NCI-H187 (cell line): Measurements from ENCODE around the gene MR1.
A peak's percentile ranks its signal among the peaks of the same experiment; 100 is the strongest.

Experiments
- DNase-seq, 2 experiments: peaks; one replicate each; lab custom pipeline; 2025; lab: John Stamatoyannopoulos, UW

The MR1 gene

DNA sequence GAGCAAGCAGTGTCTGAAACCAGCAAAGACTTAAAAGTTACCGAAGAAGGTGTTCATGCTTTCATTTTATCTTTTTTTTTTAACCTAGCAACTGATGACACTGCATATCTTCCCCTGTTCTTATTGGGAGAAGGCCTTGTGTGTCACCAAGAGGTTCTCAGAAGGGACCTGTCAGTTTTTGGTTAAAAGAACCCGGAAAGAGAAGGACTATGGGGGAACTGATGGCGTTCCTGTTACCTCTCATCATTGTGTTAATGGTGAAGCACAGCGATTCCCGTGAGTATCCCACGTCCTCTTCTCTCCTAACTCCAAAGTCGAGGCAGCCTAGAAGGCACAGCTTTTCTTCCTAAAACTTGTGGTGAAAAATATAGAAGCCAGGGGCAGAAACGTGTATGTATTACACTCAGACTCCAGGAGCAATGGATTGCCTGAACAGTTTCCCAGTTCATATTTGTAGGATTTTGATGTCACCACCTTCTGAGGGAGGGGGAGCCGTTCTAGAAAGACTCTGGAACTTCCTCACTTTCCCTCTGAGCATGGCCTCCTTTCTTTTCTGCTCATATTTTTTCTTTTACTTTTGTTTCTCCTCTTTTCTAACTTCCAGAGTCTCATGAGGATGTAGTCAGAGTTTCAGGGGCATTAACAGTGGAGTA is at the start of gene MR1:
Gene MR1, plus strand, starts transcription at position 185 of the 653 bp plus-strand sequence. Its CDS starts 25 bp downstream, at position 210.
- DNase-seq, result no peak

DNA sequence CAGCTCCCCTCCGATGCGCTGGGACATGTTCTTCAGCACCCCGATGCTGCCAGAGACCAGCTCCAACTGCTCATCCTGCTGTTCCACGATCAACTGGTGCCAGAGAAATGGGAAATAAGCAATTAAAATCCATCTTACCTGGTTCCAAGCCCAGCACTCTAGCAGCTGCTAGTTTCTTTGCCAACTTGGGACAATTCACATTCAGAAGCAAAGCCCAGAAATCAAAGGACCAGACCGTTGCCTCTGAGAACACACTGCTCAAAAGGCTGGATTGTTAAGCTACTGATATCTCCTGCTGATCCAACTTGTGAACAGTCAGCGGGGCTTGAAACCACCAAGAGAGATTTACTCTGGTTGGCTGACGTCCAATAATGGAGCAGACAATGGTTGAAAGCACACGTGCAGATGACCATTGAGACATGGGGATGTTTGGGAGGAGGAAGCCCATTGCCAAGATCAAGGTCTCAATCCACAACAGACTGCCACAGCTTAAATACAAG is 45.5 kb upstream of the MR1 start:
- peak; percentile 37 to 88 for DNase-seq

DNA sequence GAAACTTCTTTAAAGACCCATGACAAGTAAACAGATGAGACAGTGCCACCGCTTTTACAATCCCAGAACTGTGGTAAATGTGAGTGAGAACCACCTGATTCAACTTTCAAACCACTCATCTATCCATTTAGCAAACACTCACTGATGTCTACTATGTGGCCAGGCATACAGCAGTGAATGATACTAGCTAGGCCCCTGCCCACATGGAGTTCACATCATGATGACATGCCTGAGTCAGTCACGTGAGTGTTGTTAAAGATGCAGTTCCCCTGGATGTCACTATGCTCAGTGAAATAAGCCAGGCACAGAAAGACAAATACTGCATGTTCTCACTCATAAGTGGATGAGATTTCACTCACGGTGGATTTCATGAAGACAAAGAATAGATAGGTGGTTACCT is 39.5 kb upstream of the MR1 start:
- DNase-seq, result no peak

DNA sequence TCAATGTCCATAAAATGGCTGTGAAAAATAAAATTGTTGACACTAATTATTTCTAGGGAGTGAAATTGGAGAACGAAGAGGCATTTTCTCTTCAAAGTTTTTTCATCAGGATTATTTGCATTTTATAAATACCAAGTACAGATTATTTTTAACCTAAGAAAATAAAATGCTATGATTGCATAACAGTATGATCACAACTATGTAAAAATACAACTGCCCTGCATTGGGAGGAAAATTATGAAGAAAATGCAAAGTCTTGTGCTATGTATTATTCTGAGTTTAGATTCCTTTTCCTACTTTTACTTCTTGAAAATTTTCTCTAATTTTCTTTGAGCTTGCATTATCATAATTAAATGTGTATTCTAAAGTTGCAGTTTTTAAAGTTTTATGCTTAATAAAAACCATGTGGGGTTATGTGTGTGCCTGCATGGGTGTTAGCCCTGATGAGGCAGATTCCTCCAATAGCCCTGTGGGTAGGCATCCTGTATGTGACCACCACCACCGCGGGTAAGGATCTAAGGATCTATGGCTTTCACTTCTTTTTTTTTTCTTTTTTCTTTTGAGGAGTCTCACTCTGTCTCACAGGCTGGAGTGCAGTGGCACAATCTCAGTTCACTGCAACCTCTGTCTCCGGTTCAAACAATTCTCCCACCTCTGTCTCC is 35.8 kb upstream of the MR1 start:
- DNase-seq, result no peak

DNA sequence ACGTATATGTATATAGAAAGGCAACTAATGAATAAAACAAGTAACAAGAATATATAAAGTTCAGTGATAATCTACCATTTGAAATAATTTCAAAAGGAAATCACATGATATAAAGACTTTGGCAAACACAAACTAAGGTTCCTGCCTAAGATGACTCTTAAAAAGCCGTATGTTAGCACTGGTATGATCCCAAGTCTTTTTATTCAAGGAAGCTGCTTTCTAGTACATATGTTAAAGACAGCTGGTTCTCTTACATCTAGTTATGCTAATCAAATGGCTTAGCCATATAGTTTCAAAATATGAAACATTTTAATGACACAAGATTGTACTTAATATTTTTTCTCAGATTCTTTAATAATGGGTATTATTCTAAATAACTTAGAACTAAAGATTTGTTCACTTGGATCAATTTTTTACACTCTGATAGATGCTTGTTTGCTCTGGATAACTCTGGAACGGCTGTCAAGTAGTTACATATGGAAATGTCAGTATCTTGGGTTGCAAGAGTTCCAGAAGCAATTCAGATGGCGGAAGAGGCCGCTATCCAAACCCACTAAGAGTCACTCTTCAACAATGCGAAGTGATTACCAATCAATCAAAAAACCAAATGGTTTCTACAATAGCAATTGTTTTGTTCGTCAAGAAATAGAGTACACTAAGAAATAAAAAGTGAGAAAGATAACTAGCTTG is 32.5 kb upstream of the MR1 start:
- no peak for DNase-seq

DNA sequence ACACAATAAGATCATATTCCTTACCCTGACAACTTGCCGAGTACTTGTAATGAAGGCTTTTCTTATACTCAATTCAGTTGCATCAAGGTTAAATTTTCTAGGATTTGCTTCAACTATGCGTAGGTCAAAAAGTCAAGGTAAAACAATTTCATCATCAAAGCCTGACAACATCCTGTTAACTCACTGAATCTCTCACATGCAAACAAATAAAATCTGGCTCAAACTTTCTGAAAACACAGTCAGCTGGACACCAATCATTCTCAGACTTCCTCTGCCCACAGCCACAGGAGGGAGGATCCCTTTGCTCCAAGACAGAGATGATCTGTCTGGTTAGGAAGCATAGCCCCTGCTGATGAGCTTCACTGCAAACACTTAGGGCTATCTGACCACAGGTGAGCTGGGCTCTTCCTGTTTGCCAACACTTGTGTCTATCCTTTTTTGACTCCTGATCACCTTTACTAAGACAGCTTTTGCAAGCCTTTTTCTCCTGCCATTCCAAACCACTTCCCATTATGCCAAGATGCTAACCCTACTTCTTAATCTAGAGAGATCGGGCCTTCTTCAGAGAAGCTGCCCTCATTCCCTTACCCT is 31.1 kb upstream of the MR1 start:
- no peak for DNase-seq

DNA sequence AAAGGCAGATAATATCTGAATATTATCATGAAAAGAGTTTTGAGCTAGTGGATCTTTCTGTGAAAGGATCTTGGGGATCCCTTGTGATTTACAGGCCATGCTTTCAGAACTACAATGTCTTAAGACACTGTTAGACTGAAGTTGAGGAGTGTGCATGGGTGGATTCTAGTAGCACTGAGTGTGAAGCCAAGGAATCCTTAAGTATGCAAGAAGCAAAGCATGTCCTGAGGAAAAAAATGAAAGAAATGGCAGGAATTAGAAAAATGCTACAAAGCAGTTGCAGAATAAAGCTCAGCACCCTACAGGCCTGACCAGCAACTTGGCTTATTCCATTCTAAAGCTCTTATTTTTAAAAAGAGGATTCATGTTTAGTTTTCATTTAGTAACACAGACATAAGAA is 23.0 kb upstream of the MR1 start:
- no peak for DNase-seq

DNA sequence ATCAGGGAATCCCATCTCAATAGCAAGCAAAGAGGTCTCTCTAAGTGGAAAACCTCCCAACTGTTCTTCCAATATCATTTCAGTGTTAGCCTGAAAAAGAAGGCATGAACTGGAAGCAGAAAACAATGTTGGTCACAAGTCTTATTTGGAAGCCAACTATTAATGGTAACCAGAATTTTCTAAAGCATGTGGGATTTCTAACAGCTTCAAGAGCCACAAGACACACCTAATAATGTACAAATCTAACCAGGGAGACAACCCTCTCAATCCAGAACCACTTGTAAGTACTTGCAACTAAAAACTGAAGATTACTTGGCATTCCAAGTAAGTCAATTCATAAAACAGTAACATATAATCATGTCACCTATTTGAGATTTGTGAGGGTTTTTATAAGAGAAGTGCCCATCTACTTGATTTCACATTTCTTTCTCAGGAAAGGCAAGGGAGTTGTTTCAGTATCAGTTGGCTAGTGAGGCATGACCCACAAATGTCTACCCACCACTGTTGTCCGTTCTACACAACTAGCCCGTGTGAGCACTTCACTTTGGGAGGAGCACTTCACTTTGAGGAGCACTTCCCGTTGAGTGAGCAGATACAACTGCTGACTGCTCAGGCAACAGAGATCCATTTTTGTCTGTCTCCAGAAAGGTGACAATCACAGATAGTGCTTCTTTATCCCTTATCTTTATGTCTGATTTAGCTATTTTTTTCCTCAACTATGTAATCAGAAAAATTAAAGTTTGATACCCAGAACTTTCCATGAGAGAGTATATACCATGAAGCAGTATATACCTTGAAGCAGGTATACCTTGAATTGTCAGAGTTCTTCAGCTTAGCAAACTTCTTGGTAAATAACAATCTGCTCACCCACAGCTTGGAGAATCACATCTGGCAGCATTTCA is 22.2 kb upstream of the MR1 start:
- DNase-seq, result no peak

DNA sequence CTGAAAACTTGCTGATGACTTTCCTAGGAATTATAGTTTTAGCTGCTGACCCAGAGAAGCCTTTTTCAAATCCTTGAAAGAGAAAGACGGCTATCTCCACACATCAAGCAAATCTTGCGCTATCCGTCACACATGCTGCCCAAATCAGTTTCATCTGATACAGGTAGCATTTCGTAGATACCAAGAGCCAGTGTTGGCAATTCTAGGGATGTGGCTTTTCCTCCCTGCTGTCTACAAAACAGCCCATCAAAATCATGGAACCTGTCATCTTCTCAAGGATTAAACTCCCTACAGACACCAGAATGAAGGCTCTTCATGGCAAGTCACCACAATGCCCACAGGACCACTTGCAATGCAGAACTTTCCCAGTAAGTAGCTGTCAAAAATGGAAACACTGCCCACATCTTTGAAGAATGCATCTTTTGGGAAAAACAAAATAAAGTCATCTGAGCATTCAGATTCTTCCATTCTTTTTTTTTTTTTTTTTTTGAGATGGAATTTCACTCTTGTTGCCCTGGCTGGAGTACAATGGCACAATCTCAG is 21.5 kb upstream of the MR1 start:
- DNase-seq, result no peak

DNA sequence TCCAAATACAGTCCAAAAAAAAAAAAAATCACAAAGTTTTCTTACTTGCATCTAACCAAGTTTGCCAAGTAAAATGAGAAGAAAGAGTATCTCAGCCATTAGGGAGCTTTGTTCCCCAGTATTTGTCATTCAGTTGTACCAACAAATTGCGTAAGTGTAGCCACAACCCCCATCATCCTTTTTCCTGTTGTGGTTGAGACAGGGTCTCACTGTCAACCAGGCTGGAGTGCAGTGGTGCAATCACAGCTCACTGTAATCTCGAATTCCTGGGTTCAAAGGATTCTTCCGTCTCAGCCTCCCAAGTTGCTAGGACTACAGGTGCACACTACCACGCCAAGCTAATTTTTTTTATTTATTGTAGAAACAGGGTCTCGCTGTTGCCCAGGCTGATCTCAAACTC is 20.6 kb upstream of the MR1 start:
- no peak for DNase-seq

DNA sequence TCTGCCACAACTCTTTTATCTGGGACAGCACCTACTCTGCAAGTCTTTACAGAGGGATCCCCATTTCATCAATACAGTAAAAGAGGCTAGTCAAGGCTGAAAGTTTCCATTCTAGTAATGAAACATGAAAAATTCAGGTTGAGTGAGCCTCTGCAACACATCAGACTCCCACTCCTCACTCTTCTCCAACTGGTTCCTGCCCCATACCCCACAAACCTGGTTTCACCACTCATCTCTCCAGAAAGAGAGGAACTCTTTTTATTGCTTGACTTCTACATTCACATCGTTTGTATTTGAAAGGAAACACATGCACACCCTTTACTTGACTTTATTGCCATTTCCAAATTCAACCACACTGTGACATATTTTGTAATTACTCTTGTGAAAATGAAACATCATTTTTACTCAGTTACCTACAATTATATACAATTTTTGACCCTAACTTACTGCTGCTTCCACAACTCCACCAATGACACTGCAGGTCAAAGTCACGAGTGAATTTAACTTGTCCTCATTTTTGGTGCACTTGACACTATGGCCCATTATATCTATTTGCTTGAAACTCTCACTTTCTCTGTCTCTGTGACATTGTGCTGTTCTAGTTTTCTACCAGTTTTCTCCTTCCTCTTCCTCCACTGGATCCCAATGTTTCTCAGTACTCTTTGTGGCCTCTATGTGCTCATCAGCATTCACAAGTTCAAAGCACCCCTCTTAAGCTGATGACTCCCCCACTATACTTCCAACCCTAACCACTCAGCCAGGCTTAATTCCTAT is 19.1 kb upstream of the MR1 start:
- no peak for DNase-seq

DNA sequence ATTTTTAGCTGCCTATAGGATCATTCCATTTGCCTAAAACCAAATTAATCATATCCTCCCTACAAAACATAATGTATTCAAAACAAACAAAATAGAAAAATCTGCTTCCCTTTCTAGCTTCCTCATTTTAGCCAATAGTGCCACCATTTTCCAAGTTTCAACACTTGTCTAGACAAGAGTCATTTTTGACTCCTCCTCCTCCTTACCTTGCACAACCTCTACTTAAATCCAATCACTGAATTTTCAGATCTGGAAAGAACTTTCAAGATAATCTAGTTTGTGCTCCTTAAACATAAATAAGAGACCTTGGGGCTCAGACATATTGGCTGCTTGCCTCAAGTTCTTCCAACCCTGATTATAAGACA is 18.6 kb upstream of the MR1 start:
- no peak for DNase-seq

DNA sequence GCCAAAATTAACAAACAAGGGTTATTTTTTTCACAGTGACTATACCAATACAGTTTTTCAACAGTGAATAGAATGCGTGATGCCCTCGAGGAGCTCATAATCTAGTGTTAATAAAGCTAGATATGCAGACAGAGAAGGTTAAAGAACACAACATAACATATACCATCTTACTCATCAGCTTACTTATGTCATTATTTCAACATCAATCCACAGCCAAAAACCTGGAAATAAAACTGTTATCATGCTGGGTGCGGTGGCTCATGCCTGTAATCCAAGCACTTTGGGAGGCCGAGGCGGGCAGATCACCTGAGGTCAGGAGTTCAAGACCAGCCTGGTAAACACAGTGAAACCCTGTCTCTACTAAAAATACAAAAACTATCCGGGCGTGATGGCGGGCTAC is 17.2 kb upstream of the MR1 start:
- DNase-seq, result no peak

DNA sequence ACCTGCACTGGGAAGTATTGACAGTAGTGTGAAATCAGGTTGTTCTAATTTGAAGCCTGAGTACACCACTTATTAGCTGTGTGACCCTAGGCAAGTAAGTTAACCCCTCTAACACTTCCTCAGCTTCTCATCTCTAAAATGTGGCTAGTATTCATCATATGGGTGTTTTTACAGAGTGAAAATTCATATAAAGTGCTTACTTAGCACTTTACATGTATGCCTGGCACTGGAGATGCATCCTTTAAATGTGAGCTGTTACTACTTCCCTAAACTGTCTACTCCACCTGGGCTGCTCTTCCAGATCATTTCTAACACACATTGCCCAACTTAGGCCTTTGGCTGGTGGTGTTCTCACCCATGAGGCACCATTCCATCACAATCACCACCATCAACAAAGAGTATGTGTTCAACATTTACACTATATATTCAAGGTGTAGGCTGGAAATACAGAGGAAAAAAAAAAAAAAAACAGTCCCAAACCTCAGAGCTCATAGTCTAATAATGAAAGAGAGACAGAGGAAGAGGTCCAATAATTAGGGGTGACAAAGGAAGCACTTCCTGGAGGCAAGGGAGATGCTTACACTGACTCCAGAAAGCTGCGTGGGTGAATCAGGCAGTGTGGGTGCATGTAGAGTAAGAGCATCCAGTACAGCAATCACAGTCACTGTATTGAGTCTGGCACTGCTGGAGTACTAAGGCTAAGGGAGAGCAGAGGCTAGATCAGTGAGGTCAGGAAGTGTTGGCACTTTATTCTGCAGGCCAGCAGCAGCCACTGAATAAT is 14.7 kb upstream of the MR1 start:
- no peak for DNase-seq

DNA sequence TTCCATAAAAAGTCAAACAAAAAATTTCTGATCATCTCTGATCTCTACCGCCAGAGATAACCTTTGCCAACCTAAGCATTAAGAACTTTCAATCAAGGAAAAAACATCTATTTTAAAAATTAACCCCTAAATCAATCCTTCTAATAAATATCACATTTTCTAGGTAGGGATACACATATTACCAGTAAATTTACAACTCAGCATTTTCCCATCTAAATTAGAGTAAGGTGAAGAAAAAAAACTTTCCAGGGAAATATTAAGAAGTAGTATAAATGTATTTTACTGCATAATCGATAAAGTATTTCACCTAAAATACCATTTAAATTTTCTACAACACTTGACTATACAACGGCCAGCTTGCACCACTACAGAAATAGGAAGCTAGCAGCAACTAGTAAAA is 12.6 kb upstream of the MR1 start:
- no peak for DNase-seq

DNA sequence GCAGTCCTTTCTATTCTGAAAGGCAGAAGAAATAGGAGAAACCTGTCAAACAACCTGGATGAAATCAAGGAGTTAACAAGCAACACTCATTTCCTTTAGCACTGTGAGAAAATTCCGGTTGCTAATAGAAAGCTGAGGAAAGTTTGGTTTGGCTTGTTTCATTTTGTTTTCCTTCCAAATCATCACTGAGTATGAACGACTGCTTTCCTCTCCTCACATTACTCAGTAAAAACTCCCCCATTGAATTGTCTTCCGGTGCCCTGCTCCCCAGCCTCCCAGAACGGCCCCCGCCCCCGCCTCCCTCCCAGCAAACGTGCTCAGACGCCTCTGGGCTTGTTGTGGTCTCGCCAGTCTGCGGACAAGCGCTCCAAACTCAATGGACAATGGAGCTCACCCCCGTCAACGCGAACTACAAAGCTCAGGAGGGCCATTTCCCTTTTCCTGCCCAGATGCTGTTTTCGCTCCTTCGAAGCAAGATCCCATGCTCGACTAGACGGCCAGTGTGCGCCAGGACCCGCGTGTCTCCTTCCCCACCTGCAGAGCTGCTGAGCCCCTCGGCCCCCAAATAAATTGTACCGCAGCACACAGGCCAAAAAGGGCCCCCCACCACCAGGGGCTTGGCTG is 11.9 kb upstream of the MR1 start:
- peak; percentile 29 to 65 for DNase-seq

DNA sequence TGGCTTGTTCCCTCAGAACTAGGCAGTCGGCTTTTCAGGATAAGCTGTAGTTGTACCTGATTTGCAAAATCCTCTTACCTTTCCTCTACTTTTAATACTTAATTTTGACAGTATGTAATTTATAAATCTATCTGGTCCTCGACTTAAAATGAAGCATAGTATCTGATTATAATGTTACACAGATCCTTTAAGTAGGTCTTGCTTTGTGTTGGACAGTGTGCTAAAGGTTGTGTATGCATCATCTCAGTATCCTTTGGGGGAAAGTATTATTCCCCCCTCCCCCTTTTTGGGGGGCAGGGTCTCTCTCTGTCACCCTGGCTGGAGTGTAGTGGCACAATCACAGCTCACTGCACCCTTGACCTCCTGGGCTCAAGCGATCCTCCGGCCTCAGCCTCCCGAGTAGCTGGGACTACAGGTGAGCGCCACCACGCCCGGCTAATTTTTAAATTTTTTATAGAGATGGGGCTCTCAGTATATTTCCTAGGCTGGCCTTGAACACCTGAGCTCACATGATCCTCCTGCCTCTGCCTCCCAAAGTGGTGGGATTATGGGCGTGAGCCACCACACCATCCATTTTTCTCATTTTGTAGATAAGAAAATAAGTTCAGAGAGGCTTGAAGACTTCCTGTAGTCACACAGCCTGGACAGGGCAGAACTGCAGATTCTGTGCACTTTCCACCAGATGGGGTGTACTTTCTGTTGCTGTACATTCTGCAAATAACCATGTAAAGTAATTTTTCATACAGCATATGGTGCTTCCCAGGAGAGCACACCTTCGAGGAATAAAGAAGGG is 10.3 kb upstream of the MR1 start:
- no peak for DNase-seq

DNA sequence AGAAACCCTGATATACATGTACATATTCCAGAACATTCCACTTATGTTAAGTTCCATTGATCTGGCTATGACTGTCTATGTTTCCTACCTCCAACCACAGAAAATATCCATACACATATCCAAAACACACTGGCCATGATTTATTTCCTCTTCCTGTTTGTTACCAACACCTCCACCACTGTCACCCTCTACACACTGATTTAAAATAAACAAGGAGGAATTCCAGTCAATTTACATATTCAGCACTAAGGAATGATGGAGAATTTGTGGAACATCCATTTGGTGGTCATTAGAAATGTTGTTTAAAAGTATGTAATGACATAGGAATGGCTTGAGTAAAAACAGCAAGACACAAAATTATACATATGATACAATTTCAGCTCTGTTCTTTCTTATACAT is 5.6 kb upstream of the MR1 start:
- DNase-seq, result no peak

DNA sequence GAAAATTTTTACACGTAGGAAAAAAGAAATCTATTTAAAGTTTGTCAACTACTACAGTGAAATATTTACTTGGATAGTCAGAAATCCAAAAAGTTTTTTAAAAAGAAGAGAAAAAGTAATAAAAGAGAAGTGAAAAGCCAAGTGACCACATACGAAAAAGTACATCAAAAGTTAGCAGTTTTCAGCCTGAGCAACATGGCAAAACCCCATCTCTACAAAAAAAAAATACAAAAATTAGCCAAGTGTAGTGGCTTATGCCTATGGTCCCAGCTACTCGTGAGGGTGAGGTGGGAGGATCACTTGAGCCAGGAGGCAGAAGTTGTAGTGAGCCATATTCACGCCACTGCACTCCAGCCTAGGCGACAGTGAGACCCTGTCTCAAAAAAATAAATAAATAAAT is 5.2 kb upstream of the MR1 start:
- DNase-seq, result no peak
